K562 (cell line): Measurements from ENCODE around the gene ANO1. TPM values are rescaled to one million over a fixed set of nuclear protein-coding genes. Genes with fewer than 3 reads are reported as not detected.

Experiments used
- CTCFL ChIP-seq: IDR thresholded peaks from 2 replicates; pipeline ENCODE4 v1.6.1; 2011; ENCODE audit warnings: borderline replicate concordance, low read depth, mild to moderate bottlenecking, moderate library complexity, low read length; ENCODE audit not compliant: insufficient read depth, poor library complexity, severe bottlenecking
- EZH2 ChIP-seq: IDR thresholded peaks from 2 replicates; pipeline ENCODE4 v1.6.1; 2012; ENCODE audit warnings: low read depth, mild to moderate bottlenecking, inconsistent platforms, low read length, borderline replicate concordance
- FOXO4 ChIP-seq: fragments of 450-650 bp; formaldehyde crosslinking; IDR thresholded peaks from 2 replicates; pipeline ENCODE4 v1.4.0; 2020; ENCODE audit warnings: mild to moderate bottlenecking, moderate library complexity
- KLF6 ChIP-seq: fragments of 250-450 bp; sonication (Bioruptor Pico); IDR thresholded peaks from 2 replicates; pipeline ENCODE4 v1.4.0; 2020; ENCODE audit warnings: mild to moderate bottlenecking, moderate library complexity, borderline replicate concordance
- LCOR ChIP-seq: sonication (generic); formaldehyde crosslinking; IDR thresholded peaks from 2 replicates; pipeline ENCODE4 v1.8.0; 2022; ENCODE audit warnings: mild to moderate bottlenecking, missing genetic modification reagents
- PHF21A ChIP-seq: fragments of 450-650 bp; IDR thresholded peaks from 2 replicates; pipeline ENCODE4 v1.6.1; 2017; ENCODE audit warnings: low read depth, borderline replicate concordance
- PHF8 ChIP-seq: fragments of 200-600 bp; sonication (generic); IDR thresholded peaks from 2 replicates; pipeline ENCODE4 v1.6.1; 2012; ENCODE audit warnings: mixed run types, mild to moderate bottlenecking, inconsistent platforms, low read length, moderate library complexity, borderline replicate concordance
- POLR2A ChIP-seq: fragments of 450-650 bp; conservative IDR thresholded peaks from 2 replicates; pipeline ENCODE4 v1.6.1; 2016
- PRMT5 ChIP-seq: sonication (generic); formaldehyde crosslinking; IDR thresholded peaks from 2 replicates; pipeline ENCODE4 v1.5.0; 2020; ENCODE audit warnings: missing genetic modification reagents
- XRCC5 ChIP-seq: fragments of 200-400 bp; formaldehyde crosslinking; IDR thresholded peaks from 2 replicates; pipeline ENCODE4 v1.6.1; 2017; ENCODE audit warnings: low read depth, mild to moderate bottlenecking, low read length
- ZNF143 ChIP-seq: sonication (generic); formaldehyde crosslinking; IDR thresholded peaks from 2 replicates; pipeline ENCODE4 v1.9.0; 2022; ENCODE audit warnings: mild to moderate bottlenecking, missing genetic modification reagents
- ZNF217 ChIP-seq: sonication (generic); formaldehyde crosslinking; IDR thresholded peaks from 2 replicates; pipeline ENCODE4 v1.8.0; 2022; ENCODE audit warnings: mild to moderate bottlenecking, missing genetic modification reagents
- ZNF224 ChIP-seq: sonication (generic); formaldehyde crosslinking; IDR thresholded peaks from 2 replicates; pipeline ENCODE4 v1.8.0; 2022; ENCODE audit warnings: mild to moderate bottlenecking, missing genetic modification reagents
- ZNF253 ChIP-seq: fragments of 250-450 bp; sonication (Bioruptor Pico); conservative IDR thresholded peaks from 2 replicates; pipeline ENCODE4 v1.6.1; 2021; ENCODE audit warnings: mild to moderate bottlenecking
- ZNF518B ChIP-seq: fragments of 250-450 bp; sonication (Bioruptor Pico); IDR thresholded peaks from 2 replicates; pipeline ENCODE4 v1.5.0; 2021; ENCODE audit warnings: mild to moderate bottlenecking, moderate library complexity
- ZNF778 ChIP-seq: fragments of 450-650 bp; formaldehyde crosslinking; IDR thresholded peaks from 2 replicates; pipeline ENCODE4 v1.4.0; 2020; ENCODE audit warnings: mild to moderate bottlenecking, moderate library complexity
- polyA plus RNA-seq, 8 experiments: library from polyadenylated mRNA; depleted of rRNA in 4 of 8; stranded (reverse) in 5 of 8; unstranded in 3 of 8; fragments of >200 nt; fragmentation: Nextera tagmentation in 2 of 8; fragmentation: Illumina TruSeq in 1 of 8; extraction: Ambion mirVana in 2 of 8; extraction: Trizol in 1 of 8; gene quantifications; 2 replicates each; pipeline versions ENCODE4 v1.2.1 to v1.2.3, GENCODE V29; 2011 to 2014; ENCODE audit warnings: inconsistent platforms in 1 of 8, missing spikeins in 1 of 8
- total RNA-seq, 7 experiments: library from RNA; depleted of rRNA in 6 of 7; stranded (reverse); fragments of >200 nt in 6 of 7; fragmentation: Illumina TruSeq in 2 of 7; extraction: Trizol in 2 of 7; gene quantifications; 2 replicates each; pipeline versions ENCODE4 v1.2.1 to v1.2.3, GENCODE V29; 2011 to 2021; ENCODE audit warnings: low replicate concordance in 1 of 7
- TF ChIP-seq, protein P1 (sequence below), 2 experiments: fragments of 150-350 bp in 1 of 2; IDR thresholded peaks; 2 replicates each; pipeline ENCODE4 v1.6.1; 2012 to 2016; ENCODE audit warnings: low read depth in 2 of 2, low read length in 2 of 2, mild to moderate bottlenecking in 1 of 2, moderate library complexity in 1 of 2

Gene ANO1
- total and polyA plus RNA-seq, 9 of the 15 experiments (the other 6 are each of a cell fraction or from before 2014, with no cell fraction given): not detected

DNA sequence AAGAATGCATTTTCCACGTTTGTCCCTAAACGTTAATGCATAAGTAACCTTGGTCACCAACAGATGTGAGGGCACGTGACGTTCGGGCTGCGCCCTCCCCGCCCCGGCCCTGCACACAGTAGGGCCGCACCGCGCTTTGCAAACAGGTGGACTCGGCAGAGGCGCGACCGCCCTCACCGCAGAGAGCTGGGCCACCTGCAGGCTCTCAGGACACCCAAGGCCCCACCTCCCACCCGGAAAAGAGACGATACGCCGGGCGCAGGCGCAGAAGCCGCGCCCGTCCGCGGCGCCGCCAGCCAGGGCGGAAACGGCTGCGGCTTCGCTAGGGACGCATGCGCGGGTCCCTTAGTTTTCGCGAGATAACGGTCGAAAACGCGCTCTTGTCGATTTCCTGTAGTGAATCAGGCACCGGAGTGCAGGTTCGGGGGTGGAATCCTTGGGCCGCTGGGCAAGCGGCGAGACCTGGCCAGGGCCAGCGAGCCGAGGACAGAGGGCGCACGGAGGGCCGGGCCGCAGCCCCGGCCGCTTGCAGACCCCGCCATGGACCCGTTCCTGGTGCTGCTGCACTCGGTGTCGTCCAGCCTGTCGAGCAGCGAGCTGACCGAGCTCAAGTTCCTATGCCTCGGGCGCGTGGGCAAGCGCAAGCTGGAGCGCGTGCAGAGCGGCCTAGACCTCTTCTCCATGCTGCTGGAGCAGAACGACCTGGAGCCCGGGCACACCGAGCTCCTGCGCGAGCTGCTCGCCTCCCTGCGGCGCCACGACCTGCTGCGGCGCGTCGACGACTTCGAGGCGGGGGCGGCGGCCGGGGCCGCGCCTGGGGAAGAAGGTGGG, 125.0 kb downstream of the ANO1 start, which contains the start of gene FADD (continued):
- TF ChIP-seq, protein P1, sequence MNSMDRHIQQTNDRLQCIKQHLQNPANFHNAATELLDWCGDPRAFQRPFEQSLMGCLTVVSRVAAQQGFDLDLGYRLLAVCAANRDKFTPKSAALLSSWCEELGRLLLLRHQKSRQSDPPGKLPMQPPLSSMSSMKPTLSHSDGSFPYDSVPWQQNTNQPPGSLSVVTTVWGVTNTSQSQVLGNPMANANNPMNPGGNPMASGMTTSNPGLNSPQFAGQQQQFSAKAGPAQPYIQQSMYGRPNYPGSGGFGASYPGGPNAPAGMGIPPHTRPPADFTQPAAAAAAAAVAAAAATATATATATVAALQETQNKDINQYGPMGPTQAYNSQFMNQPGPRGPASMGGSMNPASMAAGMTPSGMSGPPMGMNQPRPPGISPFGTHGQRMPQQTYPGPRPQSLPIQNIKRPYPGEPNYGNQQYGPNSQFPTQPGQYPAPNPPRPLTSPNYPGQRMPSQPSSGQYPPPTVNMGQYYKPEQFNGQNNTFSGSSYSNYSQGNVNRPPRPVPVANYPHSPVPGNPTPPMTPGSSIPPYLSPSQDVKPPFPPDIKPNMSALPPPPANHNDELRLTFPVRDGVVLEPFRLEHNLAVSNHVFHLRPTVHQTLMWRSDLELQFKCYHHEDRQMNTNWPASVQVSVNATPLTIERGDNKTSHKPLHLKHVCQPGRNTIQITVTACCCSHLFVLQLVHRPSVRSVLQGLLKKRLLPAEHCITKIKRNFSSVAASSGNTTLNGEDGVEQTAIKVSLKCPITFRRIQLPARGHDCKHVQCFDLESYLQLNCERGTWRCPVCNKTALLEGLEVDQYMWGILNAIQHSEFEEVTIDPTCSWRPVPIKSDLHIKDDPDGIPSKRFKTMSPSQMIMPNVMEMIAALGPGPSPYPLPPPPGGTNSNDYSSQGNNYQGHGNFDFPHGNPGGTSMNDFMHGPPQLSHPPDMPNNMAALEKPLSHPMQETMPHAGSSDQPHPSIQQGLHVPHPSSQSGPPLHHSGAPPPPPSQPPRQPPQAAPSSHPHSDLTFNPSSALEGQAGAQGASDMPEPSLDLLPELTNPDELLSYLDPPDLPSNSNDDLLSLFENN (IDR thresholded peaks at IDR 0.05; ENCODE audit: low read depth in 2 of 2, low read length in 2 of 2): no peak
- TF ChIP-seq ZNF778 (CRISPR knock-in tag) (no peak), PHF21A (no peak), ZNF253 (CRISPR knock-in tag) (no peak), ZNF217 (CRISPR knock-in tag) (no peak), XRCC5 (no peak), FOXO4 (CRISPR knock-in tag) (no peak), KLF6 (CRISPR knock-in tag) (no peak), PHF8 (peak; percentile 96), PRMT5 (CRISPR knock-in tag) (no peak), POLR2A (peak; percentile 89), CTCFL (peak; percentile 6), EZH2 (no peak), LCOR (CRISPR knock-in tag) (0 out of 2 replicates have a peak, but pooled peaks have one; percentile 44), ZNF518B (CRISPR knock-in tag) (no peak), ZNF143 (CRISPR knock-in tag) (no peak), ZNF224 (CRISPR knock-in tag) (0 out of 2 replicates have a peak, but pooled peaks have one; percentile 0)
